LHCN-M2 (cell line): ENCODE measurements around the gene TSPAN33. TPM values are rescaled to one million over a fixed set of nuclear protein-coding genes. Genes with fewer than 3 reads are reported as not detected.
"Not testable (repeated sequence)": the region's sequence is repeated elsewhere in the genome, so short reads cannot be mapped to it uniquely, and the experiment has no call there.

ENCODE experiments used
- DNase-seq: peaks from one replicate; pipeline ENCODE4 v3.0.0-alpha.2; 2012; ENCODE audit warnings: low read depth
- total RNA-seq: library from RNA; depleted of rRNA; stranded (reverse); fragments of >200 nt; gene quantifications from 2 replicates; pipeline ENCODE4 v1.2.3, GENCODE V29; 2014; rRNA removed

Gene TSPAN33
- total RNA-seq, 1 experiment from 2014 or later: 0.57 TPM

GRCh38 chr7:129205987-129206785, 61.7 kb downstream of the TSPAN33 start:
- no peak for DNase-seq

- no peak for DNase-seq
Observed at GRCh38 chr7:129208667-129209066, 64.2 kb downstream of the TSPAN33 start.

- DNase-seq: no peak
Observed at GRCh38 chr7:129209067-129209926, 64.8 kb downstream of the TSPAN33 start.

- peak; percentile 56 for DNase-seq
Observed at GRCh38 chr7:129210256-129210988, 65.9 kb downstream of the TSPAN33 start.

GRCh38 chr7:129210989-129211312, 66.4 kb downstream of the TSPAN33 start:
- no peak for DNase-seq

GRCh38 chr7:129212126-129212525, 67.6 kb downstream of the TSPAN33 start:
- DNase-seq: no peak

GRCh38 chr7:129212596-129212995, 68.1 kb downstream of the TSPAN33 start:
- DNase-seq: no peak

GRCh38 chr7:129213828-129214227, 69.3 kb downstream of the TSPAN33 start:
- no peak for DNase-seq

- DNase-seq: not testable (repeated sequence)
Observed at GRCh38 chr7:129215691-129216090, 71.2 kb downstream of the TSPAN33 start.

GRCh38 chr7:129216101-129216715, 71.7 kb downstream of the TSPAN33 start:
- DNase-seq: not testable (repeated sequence)

- not testable (repeated sequence) for DNase-seq
Observed at GRCh38 chr7:129216821-129217416, 72.4 kb downstream of the TSPAN33 start.

GRCh38 chr7:129218514-129219062, 74.1 kb downstream of the TSPAN33 start:
- peak; percentile 83 for DNase-seq

- not testable (repeated sequence) for DNase-seq
Observed at GRCh38 chr7:129219166-129219565, 74.7 kb downstream of the TSPAN33 start.

Other genes starting within 250 kb of the TSPAN33 start
- gene KCP, start 234.0 kb upstream of the TSPAN33 start, total RNA-seq: 0.13 TPM in 1 of 2 replicates, not detected in the other
- gene IRF5, start 206.8 kb upstream of the TSPAN33 start, total RNA-seq: 0.19 and 0.75 TPM in 2 replicates
- gene TNPO3, start 89.6 kb upstream of the TSPAN33 start, total RNA-seq: 70.7 and 71.1 TPM in 2 replicates
- 1.8 and 2.2 TPM in 2 replicates for gene SMO, start 43.9 kb downstream of the TSPAN33 start, total RNA-seq
- 11.9 and 12.1 TPM in 2 replicates for gene AHCYL2, start 80.3 kb downstream of the TSPAN33 start, total RNA-seq